ENCODE measurements around the gene BMPR1B.

GRCh38 chr4:94714365-94715160 is 43.2 kb upstream of the BMPR1B start:
- TF ChIP-seq, protein P1, sequence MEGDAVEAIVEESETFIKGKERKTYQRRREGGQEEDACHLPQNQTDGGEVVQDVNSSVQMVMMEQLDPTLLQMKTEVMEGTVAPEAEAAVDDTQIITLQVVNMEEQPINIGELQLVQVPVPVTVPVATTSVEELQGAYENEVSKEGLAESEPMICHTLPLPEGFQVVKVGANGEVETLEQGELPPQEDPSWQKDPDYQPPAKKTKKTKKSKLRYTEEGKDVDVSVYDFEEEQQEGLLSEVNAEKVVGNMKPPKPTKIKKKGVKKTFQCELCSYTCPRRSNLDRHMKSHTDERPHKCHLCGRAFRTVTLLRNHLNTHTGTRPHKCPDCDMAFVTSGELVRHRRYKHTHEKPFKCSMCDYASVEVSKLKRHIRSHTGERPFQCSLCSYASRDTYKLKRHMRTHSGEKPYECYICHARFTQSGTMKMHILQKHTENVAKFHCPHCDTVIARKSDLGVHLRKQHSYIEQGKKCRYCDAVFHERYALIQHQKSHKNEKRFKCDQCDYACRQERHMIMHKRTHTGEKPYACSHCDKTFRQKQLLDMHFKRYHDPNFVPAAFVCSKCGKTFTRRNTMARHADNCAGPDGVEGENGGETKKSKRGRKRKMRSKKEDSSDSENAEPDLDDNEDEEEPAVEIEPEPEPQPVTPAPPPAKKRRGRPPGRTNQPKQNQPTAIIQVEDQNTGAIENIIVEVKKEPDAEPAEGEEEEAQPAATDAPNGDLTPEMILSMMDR (IDR thresholded peaks at IDR 0.05): no peak
- TF ChIP-seq POLR2A (IDR thresholded peaks at IDR 0.05): no peak
- no peak for TF ChIP-seq POLR2AphosphoS5 (IDR thresholded peaks at IDR 0.05)

Measured in prostate gland (tissue), 2 donors.